ENCODE results near the gene LEPR. TPM values are rescaled to one million over a fixed set of nuclear protein-coding genes. Genes with fewer than 3 reads are reported as not detected.

The LEPR gene
- total and polyA plus RNA-seq, 2 donors (not counting 1 experiment from before 2014, with no cell fraction given), result 8.0 to 20.1 TPM

GRCh38 chr1:65434760-65435159 lies 14.3 kb downstream of the LEPR start:
- Histone ChIP-seq H3K9me3 (ENCODE audit: control insufficient read depth, insufficient read depth, low read depth, low read length) (no peaks in the 10 kb centered on the region), H4K20me1 (ENCODE audit: control insufficient read depth, extremely low read depth, insufficient read depth, low read length) (no peaks in the 10 kb centered on the region), H3K4me2 (ENCODE audit: extremely low read depth, insufficient read depth, low read length) (no peak overlapping the region), H3K27me3 (ENCODE audit: control insufficient read depth, insufficient read depth, low read length) (no peaks in the 10 kb centered on the region), H3K9ac (ENCODE audit: insufficient read depth, low read length) (no peak overlapping the region), H3K79me2 (ENCODE audit: control insufficient read depth, insufficient read depth, low read length) (peaks cover 2% of the 10 kb centered on the region), H3K4me3 (replicated peaks in 1 of 4; ENCODE audit: control extremely low read depth in 1 of 4, insufficient read depth in 1 of 4, low read depth in 3 of 4, low read length in 4 of 4) (no peak overlapping the region), H3K4me1 (ENCODE audit: control insufficient read depth, extremely low read depth, insufficient read depth, low read length) (peaks cover 2% of the 10 kb centered on the region), H3K27ac (ENCODE audit: insufficient read depth, low read length) (no peak overlapping the region), H3K36me3 (ENCODE audit: control insufficient read depth, insufficient read depth, low read length) (peaks cover 3% of the 10 kb centered on the region), H2AFZ (ENCODE audit: low read length) (no peak overlapping the region)
- peak in 1 of 2 donors; percentile 31 for DNase-seq (ENCODE audit: low read depth in 2 of 2)
- no peak for TF ChIP-seq EZH2 (IDR thresholded peaks at IDR 0.05; ENCODE audit: low read length, missing control alignments)
- no peak for TF ChIP-seq CTCF (conservative IDR thresholded peaks at IDR 0.05 in 1 of 2, IDR thresholded peaks at IDR 0.05 in 1 of 2; ENCODE audit: low read depth in 1 of 2, low read length in 2 of 2)

GRCh38 chr1:65435987-65436386 lies 15.5 kb downstream of the LEPR start:
- Histone ChIP-seq H3K4me3 (replicated peaks in 1 of 4; ENCODE audit: control extremely low read depth in 1 of 4, insufficient read depth in 1 of 4, low read depth in 3 of 4, low read length in 4 of 4) (no peak overlapping the region), H3K27ac (ENCODE audit: insufficient read depth, low read length) (no peak overlapping the region), H3K9ac (ENCODE audit: insufficient read depth, low read length) (no peak overlapping the region)

GRCh38 chr1:65437616-65438015 lies 17.1 kb downstream of the LEPR start:
- H4K20me1 ChIP-seq (ENCODE audit: control insufficient read depth, extremely low read depth, insufficient read depth, low read length), result no peaks in the 10 kb centered on the region
- TF ChIP-seq CTCF (conservative IDR thresholded peaks at IDR 0.05 in 1 of 2, IDR thresholded peaks at IDR 0.05 in 1 of 2; ENCODE audit: low read depth in 1 of 2, low read length in 2 of 2), result no peak
- no peak for TF ChIP-seq EZH2 (IDR thresholded peaks at IDR 0.05; ENCODE audit: low read length, missing control alignments)

More at GRCh38 chr1:65435987-65436386, 15.5 kb downstream of the LEPR start:
- TF ChIP-seq EZH2 (IDR thresholded peaks at IDR 0.05; ENCODE audit: low read length, missing control alignments) (no peak), CTCF (conservative IDR thresholded peaks at IDR 0.05 in 1 of 2, IDR thresholded peaks at IDR 0.05 in 1 of 2; ENCODE audit: low read depth in 1 of 2, low read length in 2 of 2) (no peak)
- peaks cover 1% of the 10 kb centered on the region for H3K36me3 ChIP-seq (ENCODE audit: control insufficient read depth, insufficient read depth, low read length)
- no peaks in the 10 kb centered on the region for H3K27me3 ChIP-seq (ENCODE audit: control insufficient read depth, insufficient read depth, low read length)
- no peak overlapping the region for H2AFZ ChIP-seq (ENCODE audit: low read length)
- peak; percentile 40 to 81 for DNase-seq (ENCODE audit: low read depth in 2 of 2)
- no peaks in the 10 kb centered on the region for H4K20me1 ChIP-seq (ENCODE audit: control insufficient read depth, extremely low read depth, insufficient read depth, low read length)
- no peaks in the 10 kb centered on the region for H3K9me3 ChIP-seq (ENCODE audit: control insufficient read depth, insufficient read depth, low read depth, low read length)
- H3K4me2 ChIP-seq (ENCODE audit: extremely low read depth, insufficient read depth, low read length), result no peak overlapping the region
- H3K4me1 ChIP-seq (ENCODE audit: control insufficient read depth, extremely low read depth, insufficient read depth, low read length), result peaks cover 2% of the 10 kb centered on the region
- H3K79me2 ChIP-seq (ENCODE audit: control insufficient read depth, insufficient read depth, low read length), result no peaks in the 10 kb centered on the region

More at GRCh38 chr1:65437616-65438015, 17.1 kb downstream of the LEPR start:
- Histone ChIP-seq H3K27ac (ENCODE audit: insufficient read depth, low read length) (no peak overlapping the region), H2AFZ (ENCODE audit: low read length) (no peak overlapping the region), H3K9me3 (ENCODE audit: control insufficient read depth, insufficient read depth, low read depth, low read length) (no peaks in the 10 kb centered on the region), H3K27me3 (ENCODE audit: control insufficient read depth, insufficient read depth, low read length) (no peaks in the 10 kb centered on the region), H3K4me2 (ENCODE audit: extremely low read depth, insufficient read depth, low read length) (no peak overlapping the region), H3K9ac (ENCODE audit: insufficient read depth, low read length) (no peak overlapping the region), H3K4me1 (ENCODE audit: control insufficient read depth, extremely low read depth, insufficient read depth, low read length) (peaks cover 2% of the 10 kb centered on the region), H3K4me3 (replicated peaks in 1 of 4; ENCODE audit: control extremely low read depth in 1 of 4, insufficient read depth in 1 of 4, low read depth in 3 of 4, low read length in 4 of 4) (no peak overlapping the region), H3K36me3 (ENCODE audit: control insufficient read depth, insufficient read depth, low read length) (no peaks in the 10 kb centered on the region), H3K79me2 (ENCODE audit: control insufficient read depth, insufficient read depth, low read length) (no peaks in the 10 kb centered on the region)
- DNase-seq (ENCODE audit: low read depth in 2 of 2), result no peak
